CD4-positive, alpha-beta memory T cell (primary cell): ENCODE measurements around the gene UNC93A. TPM values are rescaled to one million over a fixed set of nuclear protein-coding genes. Genes with fewer than 3 reads are reported as not detected.

ENCODE experiments used
- CTCF ChIA-PET: fragments of 350-600 bp; sonication (Branson Sonifier 250); formaldehyde crosslinking; loops from one replicate; lab custom pipeline; 2021; ENCODE audit warnings: inconsistent platforms; ENCODE audit not compliant: partially characterized antibody; lab: Charles Lee
- POLR2A ChIA-PET: fragments of 350-600 bp; sonication (Branson Sonifier 250); formaldehyde crosslinking; loops from one replicate; lab custom pipeline; 2021; ENCODE audit not compliant: partially characterized antibody; lab: Charles Lee
- DNase-seq, 5 donors: peaks; one replicate each; pipeline versions ENCODE4 v3.0.0 to v3.0.0-alpha.2; 2020 to 2022; ENCODE audit warnings: mixed read lengths in 1 of 5
- H3K27ac ChIP-seq: one replicate; pipeline ENCODE4 v1.7.0; 2013; ENCODE audit warnings: low read depth, low read length
- H3K27me3 ChIP-seq: 2 replicates; pipeline ENCODE4 v1.7.0; 2013; ENCODE audit warnings: mild to moderate bottlenecking, low read length, moderate library complexity; ENCODE audit not compliant: insufficient read depth
- H3K36me3 ChIP-seq: 2 replicates; pipeline ENCODE4 v1.7.0; 2013; ENCODE audit warnings: mild to moderate bottlenecking, low read length, moderate library complexity; ENCODE audit not compliant: insufficient read depth
- H3K4me1 ChIP-seq: 2 replicates; pipeline ENCODE4 v1.7.0; 2013; ENCODE audit warnings: mild to moderate bottlenecking, low read length, moderate library complexity; ENCODE audit not compliant: insufficient read depth
- H3K4me3 ChIP-seq, 2 donors: one replicate each; pipeline ENCODE4 v1.7.0; 2013; ENCODE audit warnings: low read length in 2 of 2, mild to moderate bottlenecking in 1 of 2
- H3K9me3 ChIP-seq, 2 donors: one replicate each; pipeline ENCODE4 v1.7.0; 2013; ENCODE audit warnings: low read length in 2 of 2, control low read depth in 1 of 2; ENCODE audit not compliant: control insufficient read depth in 1 of 2
- H3K27ac Mint-ChIP-seq, 7 donors: one replicate each; pipeline ENCODE4 v1.8.0; 2020 to 2021; ENCODE audit warnings: mixed read lengths in 7 of 7, mild to moderate bottlenecking in 6 of 7, inconsistent platforms in 3 of 7, moderate library complexity in 3 of 7
- H3K27me3 Mint-ChIP-seq, 2 donors: one replicate each; pipeline ENCODE4 v1.8.0; 2020 to 2021; ENCODE audit warnings: mixed read lengths in 2 of 2
- H3K36me3 Mint-ChIP-seq, 2 donors: one replicate each; pipeline ENCODE4 v1.8.0; 2020 to 2021; ENCODE audit warnings: mixed read lengths in 2 of 2, inconsistent platforms in 1 of 2, mild to moderate bottlenecking in 1 of 2
- H3K4me1 Mint-ChIP-seq, 4 donors: one replicate each; pipeline ENCODE4 v1.8.0; 2020 to 2021; ENCODE audit warnings: mixed read lengths in 4 of 4, mild to moderate bottlenecking in 1 of 4
- H3K4me3 Mint-ChIP-seq, 8 donors: one replicate each; pipeline ENCODE4 v1.8.0; 2020 to 2021; ENCODE audit warnings: mixed read lengths in 8 of 8, mild to moderate bottlenecking in 7 of 8, moderate library complexity in 6 of 8, inconsistent platforms in 3 of 8
- H3K9me3 Mint-ChIP-seq, 8 donors: one replicate each; pipeline ENCODE4 v1.8.0; 2020 to 2021; ENCODE audit warnings: mixed read lengths in 8 of 8, mild to moderate bottlenecking in 5 of 8, inconsistent platforms in 3 of 8, moderate library complexity in 1 of 8
- intact Hi-C: fragments of 100-400 bp; cut with micrococcal nuclease; formaldehyde crosslinking; loops from one replicate; pipeline ENCODE4 v1.15.1; 2023
- polyA plus RNA-seq, 2 donors: library from polyadenylated mRNA; unstranded; fragments of 300-500 nt; fragmentation: Illumina TruSeq; gene quantifications; one replicate each; pipeline ENCODE4 v1.2.3, GENCODE V29; 2021
- total RNA-seq, 2 experiments: library from RNA; stranded (reverse); gene quantifications; one replicate each; pipeline ENCODE4 v1.2.3, GENCODE V29; 2021

Gene UNC93A
- total and polyA plus RNA-seq, 4 experiments from 2014 or later: not detected

DNA sequence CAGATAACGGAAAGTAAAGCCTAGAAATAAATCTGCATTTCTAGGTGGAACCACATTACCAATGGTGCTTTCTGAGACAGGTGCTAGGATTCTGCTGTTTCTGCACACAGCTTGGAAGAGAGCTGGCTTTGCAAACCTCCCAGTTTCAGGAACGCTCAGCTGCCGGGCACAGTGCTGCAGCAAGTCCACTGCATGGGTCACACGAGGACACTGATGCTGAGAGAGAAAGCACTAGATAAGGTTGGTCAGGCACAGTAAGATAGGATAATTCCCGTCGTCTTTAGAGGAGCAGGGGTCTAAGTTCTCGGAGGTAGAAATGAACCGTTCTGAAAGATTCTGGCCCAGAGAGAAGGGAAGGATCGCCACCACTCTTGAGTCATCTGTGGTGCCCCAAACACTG, 11.0 kb downstream of the UNC93A start:
- peaks cover 0 to 1% (median 0%) of the 10 kb centered on the region in 4 donors for H3K4me1 Mint-ChIP-seq
- DNase-seq: no peak
- Histone ChIP-seq H3K36me3 (no peaks in the 10 kb centered on the region), H3K4me1 (no peaks in the 10 kb centered on the region), H3K27me3 (no peaks in the 10 kb centered on the region), H3K9me3 (no peaks in the 10 kb centered on the region), H3K27ac (no peak overlapping the region), H3K4me3 (no peak overlapping the region)
- no peaks in the 10 kb centered on the region for H3K36me3 Mint-ChIP-seq
- H3K27me3 Mint-ChIP-seq: peaks cover 1 to 21% of the 10 kb centered on the region in 2 donors
- POLR2A ChIA-PET: no interaction called here
- H3K9me3 Mint-ChIP-seq: no peaks in the 10 kb centered on the region
- no peak overlapping the region for H3K4me3 Mint-ChIP-seq
- intact Hi-C loops: no loop called here
- CTCF ChIA-PET: no interaction called here
- no peak overlapping the region for H3K27ac Mint-ChIP-seq

DNA sequence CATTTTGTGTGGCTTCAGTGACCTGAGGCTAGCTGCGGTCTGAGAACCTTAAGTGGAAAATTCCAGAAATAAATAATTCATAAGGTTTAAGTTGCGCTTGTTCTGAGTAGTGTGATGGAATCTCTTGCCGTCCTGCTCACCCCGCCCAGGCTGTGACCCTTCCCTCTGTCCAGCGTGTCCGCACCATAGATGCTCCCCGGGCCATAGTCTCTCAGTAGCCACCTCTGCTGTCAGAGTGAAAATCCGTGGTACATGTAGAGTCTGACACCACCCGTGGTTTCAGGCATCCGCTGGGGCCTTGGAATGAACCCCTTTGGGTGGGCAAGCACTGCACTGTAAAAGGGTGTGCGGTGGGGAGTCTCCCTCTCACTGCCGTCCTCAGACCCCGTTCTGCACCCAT, 11.7 kb downstream of the UNC93A start:
- Histone ChIP-seq H3K9me3 (no peaks in the 10 kb centered on the region), H3K4me1 (no peaks in the 10 kb centered on the region), H3K36me3 (no peaks in the 10 kb centered on the region), H3K27me3 (no peaks in the 10 kb centered on the region), H3K4me3 (no peak overlapping the region), H3K27ac (no peak overlapping the region)
- Mint-ChIP-seq H3K27me3 (peaks cover 1 to 19% of the 10 kb centered on the region in 2 donors), H3K4me1 (no peaks in the 10 kb centered on the region), H3K9me3 (no peaks in the 10 kb centered on the region), H3K36me3 (no peaks in the 10 kb centered on the region), H3K4me3 (no peak overlapping the region), H3K27ac (no peak overlapping the region)
- CTCF ChIA-PET: no interaction called here
- intact Hi-C loops: no loop called here
- POLR2A ChIA-PET: no interaction called here
- DNase-seq: no peak

DNA sequence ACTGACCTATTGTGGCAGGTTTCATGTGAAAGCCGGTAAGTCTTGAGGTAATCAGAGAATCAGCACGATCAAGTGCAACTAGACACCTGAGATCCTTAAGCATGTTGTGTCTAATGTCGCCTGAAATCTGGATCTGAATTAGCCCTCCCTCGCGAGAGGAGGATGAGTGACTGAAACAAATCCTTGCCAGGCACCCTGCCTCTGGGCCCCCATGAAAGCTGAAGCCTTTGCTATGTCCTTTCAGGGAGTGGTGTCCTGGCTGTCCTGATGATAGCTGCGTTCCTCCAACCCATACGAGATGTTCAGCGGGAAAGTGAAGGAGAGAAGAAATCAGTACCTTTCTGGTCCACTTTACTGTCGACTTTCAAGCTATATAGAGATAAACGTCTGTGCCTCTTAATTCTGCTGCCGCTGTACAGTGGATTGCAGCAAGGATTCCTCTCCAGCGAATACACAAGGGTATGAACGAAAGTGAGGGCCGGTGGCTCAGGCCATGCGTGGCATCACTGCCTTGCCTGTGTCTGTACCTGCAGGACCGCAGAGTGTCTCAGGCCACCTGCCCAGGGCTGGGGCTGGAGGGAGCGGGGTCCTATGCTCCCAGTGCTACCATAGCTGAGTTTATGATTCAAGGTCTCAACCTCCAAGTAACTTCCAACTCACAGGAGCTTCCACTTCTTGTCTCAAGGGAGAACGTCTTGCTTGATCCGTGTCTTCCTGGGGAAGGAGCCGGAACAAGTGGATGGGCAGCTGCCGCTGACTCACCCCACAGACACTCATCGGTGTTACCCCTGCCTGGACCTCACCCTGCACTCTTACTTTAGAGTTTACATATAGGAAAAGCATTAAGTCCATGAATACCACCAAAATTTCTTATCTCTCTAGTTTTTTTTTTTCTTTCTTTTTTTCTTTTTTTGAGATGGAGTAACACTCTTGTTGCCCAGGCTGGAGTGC, 12.8 kb downstream of the UNC93A start:
- no peak overlapping the region for H3K4me3 Mint-ChIP-seq
- no peaks in the 10 kb centered on the region for H3K4me1 Mint-ChIP-seq
- Histone ChIP-seq H3K36me3 (no peaks in the 10 kb centered on the region), H3K4me1 (no peaks in the 10 kb centered on the region), H3K27me3 (no peaks in the 10 kb centered on the region), H3K4me3 (no peak overlapping the region), H3K9me3 (no peaks in the 10 kb centered on the region), H3K27ac (no peak overlapping the region)
- no peak overlapping the region for H3K27ac Mint-ChIP-seq
- POLR2A ChIA-PET: no interaction called here
- no peaks in the 10 kb centered on the region for H3K9me3 Mint-ChIP-seq
- no peaks in the 10 kb centered on the region for H3K36me3 Mint-ChIP-seq
- CTCF ChIA-PET: interaction anchor here (1.1 to 1.3 kb wide), 2 partner anchors 13 to 47 kb away, joined by 3 to 5 read pairs; partner anchors contain the start of gene UNC93A
- peaks cover 1 to 11% of the 10 kb centered on the region in 2 donors for H3K27me3 Mint-ChIP-seq
- DNase-seq: no peak
- intact Hi-C loops: no loop called here

DNA sequence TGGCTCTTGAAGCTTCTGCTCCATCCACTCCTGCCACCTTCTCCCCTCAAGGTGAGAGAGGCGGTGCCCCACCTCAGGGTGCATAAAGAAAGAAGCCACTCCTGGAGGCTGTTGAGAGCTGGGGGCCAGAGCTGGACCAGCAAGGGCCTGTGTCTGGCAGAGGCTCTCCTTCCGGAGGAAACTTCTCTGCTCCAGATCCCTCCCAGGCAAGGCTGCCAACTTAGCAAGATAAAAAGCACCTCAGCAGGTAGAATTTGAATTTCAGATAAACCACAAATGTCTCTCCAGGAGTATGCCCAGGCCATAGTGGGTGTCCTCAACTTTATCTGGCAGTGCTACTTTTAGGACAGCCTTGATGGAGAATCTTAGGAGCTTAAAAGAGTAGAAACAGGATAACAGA, 13.8 kb downstream of the UNC93A start:
- DNase-seq: no peak
- Histone ChIP-seq H3K36me3 (no peaks in the 10 kb centered on the region), H3K27ac (no peak overlapping the region), H3K4me3 (no peak overlapping the region), H3K27me3 (no peaks in the 10 kb centered on the region), H3K9me3 (no peaks in the 10 kb centered on the region), H3K4me1 (no peaks in the 10 kb centered on the region)
- no peaks in the 10 kb centered on the region for H3K4me1 Mint-ChIP-seq
- intact Hi-C loops: no loop called here
- CTCF ChIA-PET: interaction anchor here (1.3 to 1.6 kb wide), 2 partner anchors 14 to 46 kb away, joined by 4 to 5 read pairs; partner anchors contain the start of gene UNC93A
- no peaks in the 10 kb centered on the region for H3K9me3 Mint-ChIP-seq
- H3K36me3 Mint-ChIP-seq: no peaks in the 10 kb centered on the region
- POLR2A ChIA-PET: no interaction called here
- H3K27ac Mint-ChIP-seq: no peak overlapping the region
- H3K27me3 Mint-ChIP-seq: peaks cover 1 to 11% of the 10 kb centered on the region in 2 donors
- H3K4me3 Mint-ChIP-seq: no peak overlapping the region

DNA sequence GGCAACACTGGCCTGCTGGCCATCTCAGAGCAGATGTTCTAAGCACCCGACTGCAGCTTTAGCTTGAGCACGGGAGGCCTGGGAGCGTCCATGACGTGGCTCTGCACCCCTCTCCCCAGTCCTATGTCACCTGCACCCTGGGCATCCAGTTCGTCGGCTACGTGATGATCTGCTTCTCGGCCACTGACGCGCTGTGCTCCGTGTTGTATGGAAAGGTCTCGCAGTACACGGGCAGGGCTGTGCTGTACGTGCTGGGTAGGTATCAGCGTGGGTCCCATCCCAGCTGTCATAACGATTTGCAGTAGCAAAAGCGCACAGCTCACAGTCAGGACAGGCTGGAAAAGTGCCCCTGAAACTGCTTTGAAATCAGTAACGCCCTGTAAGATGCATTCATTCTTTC, 14.7 kb downstream of the UNC93A start:
- no peak for DNase-seq
- Histone ChIP-seq H3K27me3 (no peaks in the 10 kb centered on the region), H3K27ac (no peak overlapping the region), H3K4me1 (no peaks in the 10 kb centered on the region), H3K4me3 (no peak overlapping the region), H3K9me3 (no peaks in the 10 kb centered on the region), H3K36me3 (no peaks in the 10 kb centered on the region)
- Mint-ChIP-seq H3K27ac (no peak overlapping the region), H3K9me3 (no peaks in the 10 kb centered on the region), H3K4me3 (no peak overlapping the region), H3K27me3 (peaks cover 1 to 10% of the 10 kb centered on the region in 2 donors), H3K36me3 (no peaks in the 10 kb centered on the region), H3K4me1 (no peaks in the 10 kb centered on the region)
- intact Hi-C loops: no loop called here
- ChIA-PET POLR2A (no interaction called here), CTCF (interaction anchor here (1.3 to 1.6 kb wide), 2 partner anchors 15 to 46 kb away, joined by 4 to 5 read pairs; partner anchors contain the start of gene UNC93A)

DNA sequence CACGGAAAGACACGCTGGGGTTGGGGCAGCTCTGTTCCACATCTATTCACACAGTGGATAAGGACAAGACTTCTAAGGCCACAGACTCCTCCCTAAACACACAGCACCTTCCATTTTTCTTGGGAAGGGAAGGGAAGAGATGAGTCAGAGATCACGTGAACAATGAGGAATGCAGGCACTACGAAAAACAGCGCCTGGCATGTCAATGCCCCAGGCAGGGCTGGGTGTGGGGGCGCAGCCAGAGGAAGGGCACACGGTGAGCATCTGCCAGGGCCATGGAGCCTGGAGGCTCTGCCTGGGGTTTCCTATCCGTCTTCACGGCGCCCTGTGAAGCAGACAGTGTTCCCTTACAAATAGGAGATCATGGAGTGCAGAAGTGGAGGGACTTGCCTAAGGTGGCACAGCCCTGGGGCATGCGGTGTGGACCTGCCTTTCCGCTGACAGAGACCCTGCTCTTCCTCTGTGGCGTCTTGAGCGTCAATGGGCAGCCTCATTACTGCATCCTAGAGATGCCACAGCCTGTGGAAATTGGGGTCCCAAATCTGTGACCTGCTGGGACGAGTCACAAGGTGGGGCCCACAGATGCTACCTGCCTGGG, 15.4 kb downstream of the UNC93A start:
- H3K4me1 ChIP-seq: no peaks in the 10 kb centered on the region
- Mint-ChIP-seq H3K4me3 (no peak overlapping the region), H3K36me3 (no peaks in the 10 kb centered on the region), H3K27me3 (peaks cover 1 to 10% of the 10 kb centered on the region in 2 donors), H3K27ac (no peak overlapping the region), H3K4me1 (no peaks in the 10 kb centered on the region), H3K9me3 (no peaks in the 10 kb centered on the region)
- no peak overlapping the region for H3K27ac ChIP-seq
- ChIA-PET CTCF (interaction anchor here (1.6 kb wide), 1 partner anchor 45 kb away, joined by 4 read pairs; no protein-coding TSS in a partner anchor), POLR2A (no interaction called here)
- DNase-seq: no peak
- intact Hi-C loops: no loop called here
- no peaks in the 10 kb centered on the region for H3K36me3 ChIP-seq
- H3K4me3 ChIP-seq: no peak overlapping the region
- no peaks in the 10 kb centered on the region for H3K27me3 ChIP-seq
- H3K9me3 ChIP-seq: no peaks in the 10 kb centered on the region

DNA sequence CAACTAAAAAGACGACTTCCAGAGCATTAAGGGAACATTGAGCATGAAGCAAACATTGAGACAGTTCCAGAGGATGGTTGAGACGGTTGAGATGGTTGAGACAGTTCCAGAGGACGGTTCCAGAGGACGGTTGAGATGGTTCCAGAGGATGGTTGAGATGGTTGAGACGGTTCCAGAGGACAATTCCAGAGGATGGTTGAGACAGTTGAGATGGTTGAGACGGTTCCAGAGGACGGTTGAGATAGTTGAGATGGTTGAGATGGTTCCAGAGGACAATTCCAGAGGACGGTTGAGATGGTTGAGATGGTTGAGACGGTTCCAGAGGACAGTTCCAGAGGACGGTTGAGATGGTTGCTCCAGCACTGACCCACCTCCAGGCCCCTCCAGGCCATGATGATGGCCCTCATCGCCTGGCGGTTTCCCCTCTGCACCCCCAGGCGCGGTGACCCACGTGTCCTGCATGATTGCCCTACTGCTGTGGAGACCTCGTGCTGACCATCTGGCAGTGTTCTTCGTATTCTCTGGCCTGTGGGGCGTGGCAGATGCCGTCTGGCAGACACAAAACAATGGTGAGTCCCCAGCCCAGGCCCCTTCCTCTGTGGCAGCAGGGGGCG, 16.3 kb downstream of the UNC93A start:
- H3K27ac ChIP-seq: no peak overlapping the region
- POLR2A ChIA-PET: no interaction called here
- CTCF ChIA-PET: no interaction called here
- H3K27me3 Mint-ChIP-seq: peaks cover 1 to 10% of the 10 kb centered on the region in 2 donors
- no peak for DNase-seq
- no peaks in the 10 kb centered on the region for H3K36me3 ChIP-seq
- no peaks in the 10 kb centered on the region for H3K4me1 ChIP-seq
- no peaks in the 10 kb centered on the region for H3K36me3 Mint-ChIP-seq
- H3K27me3 ChIP-seq: no peaks in the 10 kb centered on the region
- no peak overlapping the region for H3K4me3 Mint-ChIP-seq
- intact Hi-C loops: no loop called here
- H3K9me3 Mint-ChIP-seq: no peaks in the 10 kb centered on the region
- H3K27ac Mint-ChIP-seq: no peak overlapping the region
- no peak overlapping the region for H3K4me3 ChIP-seq
- H3K9me3 ChIP-seq: no peaks in the 10 kb centered on the region
- no peaks in the 10 kb centered on the region for H3K4me1 Mint-ChIP-seq
